Astrocyte (in vitro differentiated cells and primary cell): ENCODE measurements around the gene AMOTL1. TPM values are rescaled to one million over a fixed set of nuclear protein-coding genes. Genes with fewer than 3 reads are reported as not detected.

Source experiments
- DNase-seq: peaks from one replicate; pipeline ENCODE4 v3.0.0-alpha.2; 2010; ENCODE audit warnings: low read depth
- FAIRE-seq: peaks from 2 replicates; lab custom pipeline; 2011; peaks lifted over from hg19 to GRCh38; lab: Jason Lieb, UNC
- H2AFZ ChIP-seq: 2 replicates; pipeline ENCODE4 v1.6.0; 2012; ENCODE audit warnings: low read depth, low read length, inconsistent platforms
- H3K27ac ChIP-seq: 2 replicates; pipeline ENCODE4 v1.5.1; 2011; ENCODE audit warnings: low read depth, low read length, inconsistent platforms
- H3K27me3 ChIP-seq: 2 replicates; pipeline ENCODE4 v1.6.0; 2011; ENCODE audit warnings: low read length, inconsistent platforms; ENCODE audit not compliant: insufficient read depth
- H3K36me3 ChIP-seq: 2 replicates; pipeline ENCODE4 v1.5.1; 2011; ENCODE audit warnings: low read length, inconsistent platforms; ENCODE audit not compliant: insufficient read depth
- H3K4me1 ChIP-seq: 2 replicates; pipeline ENCODE4 v1.5.1; 2011; ENCODE audit warnings: low read length, inconsistent platforms; ENCODE audit not compliant: insufficient read depth
- H3K4me2 ChIP-seq: 2 replicates; pipeline ENCODE4 v1.6.0; 2012; ENCODE audit warnings: low read length, inconsistent platforms
- H3K4me3 ChIP-seq: 2 replicates; pipeline ENCODE4 v1.5.1; 2011; ENCODE audit warnings: low read depth, mild to moderate bottlenecking, low read length, inconsistent platforms; ENCODE audit not compliant: insufficient read depth
- H3K79me2 ChIP-seq: 2 replicates; pipeline ENCODE4 v1.6.0; 2012; ENCODE audit warnings: mild to moderate bottlenecking, low read length, inconsistent platforms; ENCODE audit not compliant: insufficient read depth
- H3K9ac ChIP-seq: 2 replicates; pipeline ENCODE4 v1.6.0; 2012; ENCODE audit warnings: mild to moderate bottlenecking, low read length, inconsistent platforms
- H3K9me3 ChIP-seq: 2 replicates; pipeline ENCODE4 v1.5.1; 2012; ENCODE audit warnings: low read depth, mild to moderate bottlenecking, low read length, inconsistent platforms; ENCODE audit not compliant: insufficient read depth
- H4K20me1 ChIP-seq: 2 replicates; pipeline ENCODE4 v1.6.0; 2012; ENCODE audit warnings: low read length, inconsistent platforms; ENCODE audit not compliant: insufficient read depth
- H3K27ac Mint-ChIP-seq: one replicate; pipeline ENCODE4 v1.8.0; 2021; ENCODE audit warnings: mild to moderate bottlenecking, mixed read lengths; ENCODE audit not compliant: unreplicated experiment
- H3K27me3 Mint-ChIP-seq: one replicate; pipeline ENCODE4 v1.8.0; 2021; ENCODE audit warnings: low read depth, mixed read lengths; ENCODE audit not compliant: unreplicated experiment
- H3K36me3 Mint-ChIP-seq: one replicate; pipeline ENCODE4 v1.8.0; 2021; ENCODE audit warnings: low read depth, mixed read lengths; ENCODE audit not compliant: unreplicated experiment
- H3K4me1 Mint-ChIP-seq: one replicate; pipeline ENCODE4 v1.8.0; 2021; ENCODE audit warnings: low read depth, mixed read lengths; ENCODE audit not compliant: unreplicated experiment
- H3K4me3 Mint-ChIP-seq: one replicate; pipeline ENCODE4 v1.8.0; 2021; ENCODE audit warnings: mild to moderate bottlenecking, moderate library complexity, mixed read lengths; ENCODE audit not compliant: unreplicated experiment
- H3K9me3 Mint-ChIP-seq: one replicate; pipeline ENCODE4 v1.8.0; 2021; ENCODE audit warnings: mild to moderate bottlenecking, mixed read lengths; ENCODE audit not compliant: unreplicated experiment
- EZH2 ChIP-seq: IDR thresholded peaks from 2 replicates; pipeline ENCODE4 v1.6.1; 2012; ENCODE audit warnings: mild to moderate bottlenecking, low read length, inconsistent platforms; ENCODE audit not compliant: insufficient read depth
- total RNA-seq: library from RNA; stranded (reverse); gene quantifications from 2 replicates; pipeline ENCODE4 v1.2.1, GENCODE V29; 2021
- TF ChIP-seq, protein P1 (sequence below): IDR thresholded peaks from 2 replicates; pipeline ENCODE4 v1.5.1; 2011; ENCODE audit warnings: low read depth, mild to moderate bottlenecking, inconsistent platforms, low read length, moderate library complexity; ENCODE audit not compliant: insufficient read depth

AMOTL1 gene
- total RNA-seq, 1 donor from 2014 or later, result 47.8 TPM

DNA sequence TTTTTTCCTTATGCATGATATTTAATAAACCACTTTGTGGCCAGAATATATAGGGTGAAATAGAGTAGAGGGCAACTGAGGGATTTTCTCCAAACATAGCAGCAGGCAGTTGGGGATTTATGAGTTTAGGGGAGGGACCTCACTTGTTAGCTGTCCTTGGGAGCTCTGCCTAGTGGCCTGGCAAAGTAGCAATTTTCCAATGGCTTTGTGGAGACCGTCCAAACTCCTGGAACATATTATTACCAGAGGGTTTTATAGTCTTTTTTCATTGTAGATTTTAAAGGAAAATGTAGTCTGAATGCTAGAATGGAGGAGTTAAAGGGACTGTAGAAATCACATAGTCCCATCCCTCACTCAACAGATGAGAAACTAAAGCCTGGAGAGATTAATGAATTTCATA, 32.3 kb downstream of the AMOTL1 start:
- DNase-seq, result no peak
- H3K4me3 ChIP-seq, result no peak overlapping the region
- Mint-ChIP-seq H3K36me3 (peaks cover 25% of the 10 kb centered on the region), H3K4me3 (no peak overlapping the region), H3K27ac (no peak overlapping the region), H3K27me3 (no peaks in the 10 kb centered on the region), H3K4me1 (peaks cover 15% of the 10 kb centered on the region), H3K9me3 (no peaks in the 10 kb centered on the region)
- no peak overlapping the region for H3K27ac ChIP-seq
- FAIRE-seq, result no peak
- H3K4me2 ChIP-seq, result no peak overlapping the region
- H4K20me1 ChIP-seq, result peaks cover 75% of the 10 kb centered on the region
- H2AFZ ChIP-seq, result no peak overlapping the region
- H3K27me3 ChIP-seq, result no peaks in the 10 kb centered on the region
- peaks cover 19% of the 10 kb centered on the region for H3K4me1 ChIP-seq
- peaks cover 100% of the 10 kb centered on the region for H3K79me2 ChIP-seq
- H3K9ac ChIP-seq, result no peak overlapping the region
- no peak for TF ChIP-seq EZH2
- TF ChIP-seq, protein P1, sequence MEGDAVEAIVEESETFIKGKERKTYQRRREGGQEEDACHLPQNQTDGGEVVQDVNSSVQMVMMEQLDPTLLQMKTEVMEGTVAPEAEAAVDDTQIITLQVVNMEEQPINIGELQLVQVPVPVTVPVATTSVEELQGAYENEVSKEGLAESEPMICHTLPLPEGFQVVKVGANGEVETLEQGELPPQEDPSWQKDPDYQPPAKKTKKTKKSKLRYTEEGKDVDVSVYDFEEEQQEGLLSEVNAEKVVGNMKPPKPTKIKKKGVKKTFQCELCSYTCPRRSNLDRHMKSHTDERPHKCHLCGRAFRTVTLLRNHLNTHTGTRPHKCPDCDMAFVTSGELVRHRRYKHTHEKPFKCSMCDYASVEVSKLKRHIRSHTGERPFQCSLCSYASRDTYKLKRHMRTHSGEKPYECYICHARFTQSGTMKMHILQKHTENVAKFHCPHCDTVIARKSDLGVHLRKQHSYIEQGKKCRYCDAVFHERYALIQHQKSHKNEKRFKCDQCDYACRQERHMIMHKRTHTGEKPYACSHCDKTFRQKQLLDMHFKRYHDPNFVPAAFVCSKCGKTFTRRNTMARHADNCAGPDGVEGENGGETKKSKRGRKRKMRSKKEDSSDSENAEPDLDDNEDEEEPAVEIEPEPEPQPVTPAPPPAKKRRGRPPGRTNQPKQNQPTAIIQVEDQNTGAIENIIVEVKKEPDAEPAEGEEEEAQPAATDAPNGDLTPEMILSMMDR, result no peak
- no peaks in the 10 kb centered on the region for H3K9me3 ChIP-seq
- H3K36me3 ChIP-seq, result peaks cover 28% of the 10 kb centered on the region

GRCh38 chr11:94801866-94802460, 33.8 kb downstream of the AMOTL1 start:
- Mint-ChIP-seq H3K4me3 (no peak overlapping the region), H3K27me3 (no peaks in the 10 kb centered on the region), H3K27ac (no peak overlapping the region), H3K4me1 (peaks cover 26% of the 10 kb centered on the region), H3K36me3 (peaks cover 25% of the 10 kb centered on the region), H3K9me3 (no peaks in the 10 kb centered on the region)
- no peak overlapping the region for H3K9ac ChIP-seq
- H3K27ac ChIP-seq, result no peak overlapping the region
- TF ChIP-seq EZH2, result no peak
- TF ChIP-seq, protein P1, result no peak
- H3K79me2 ChIP-seq, result peaks cover 100% of the 10 kb centered on the region
- H3K27me3 ChIP-seq, result no peaks in the 10 kb centered on the region
- H3K4me3 ChIP-seq, result no peak overlapping the region
- DNase-seq (no peak), FAIRE-seq (no peak)
- H3K36me3 ChIP-seq, result peaks cover 29% of the 10 kb centered on the region
- peaks cover 75% of the 10 kb centered on the region for H4K20me1 ChIP-seq
- no peak overlapping the region for H3K4me2 ChIP-seq
- no peaks in the 10 kb centered on the region for H3K9me3 ChIP-seq
- H2AFZ ChIP-seq, result no peak overlapping the region
- H3K4me1 ChIP-seq, result peaks cover 16% of the 10 kb centered on the region

GRCh38 chr11:94802501-94802900, 34.3 kb downstream of the AMOTL1 start:
- H3K27ac Mint-ChIP-seq, result no peak overlapping the region
- Histone ChIP-seq H3K9ac (no peak overlapping the region), H3K36me3 (peaks cover 29% of the 10 kb centered on the region), H3K4me2 (no peak overlapping the region), H3K27me3 (no peaks in the 10 kb centered on the region), H2AFZ (no peak overlapping the region), H3K4me1 (peaks cover 11% of the 10 kb centered on the region), H3K79me2 (peaks cover 99% of the 10 kb centered on the region), H3K9me3 (no peaks in the 10 kb centered on the region), H3K27ac (no peak overlapping the region), H3K4me3 (no peak overlapping the region), H4K20me1 (peaks cover 71% of the 10 kb centered on the region)
- H3K4me3 Mint-ChIP-seq, result no peak overlapping the region
- TF ChIP-seq EZH2, result no peak
- TF ChIP-seq, protein P1, result no peak
- H3K9me3 Mint-ChIP-seq, result no peaks in the 10 kb centered on the region
- H3K36me3 Mint-ChIP-seq, result peaks cover 25% of the 10 kb centered on the region
- no peaks in the 10 kb centered on the region for H3K27me3 Mint-ChIP-seq
- peaks cover 27% of the 10 kb centered on the region for H3K4me1 Mint-ChIP-seq
- FAIRE-seq (no peak), DNase-seq (no peak)
